Hematopoietic multipotent progenitor cell treated with erythropoietin and hydrocortisone succinate and interleukin-3 and kit ligand, for 4 days (in vitro differentiated cells): ENCODE results near the gene FTH1.
"Not testable (repeated sequence)": the region's sequence is repeated elsewhere in the genome, so short reads cannot be mapped to it uniquely, and the experiment has no call there.

Experiments
- DNase-seq: peaks from one replicate; pipeline ENCODE4 v3.0.0-alpha.2; 2015

FTH1 gene

DNA sequence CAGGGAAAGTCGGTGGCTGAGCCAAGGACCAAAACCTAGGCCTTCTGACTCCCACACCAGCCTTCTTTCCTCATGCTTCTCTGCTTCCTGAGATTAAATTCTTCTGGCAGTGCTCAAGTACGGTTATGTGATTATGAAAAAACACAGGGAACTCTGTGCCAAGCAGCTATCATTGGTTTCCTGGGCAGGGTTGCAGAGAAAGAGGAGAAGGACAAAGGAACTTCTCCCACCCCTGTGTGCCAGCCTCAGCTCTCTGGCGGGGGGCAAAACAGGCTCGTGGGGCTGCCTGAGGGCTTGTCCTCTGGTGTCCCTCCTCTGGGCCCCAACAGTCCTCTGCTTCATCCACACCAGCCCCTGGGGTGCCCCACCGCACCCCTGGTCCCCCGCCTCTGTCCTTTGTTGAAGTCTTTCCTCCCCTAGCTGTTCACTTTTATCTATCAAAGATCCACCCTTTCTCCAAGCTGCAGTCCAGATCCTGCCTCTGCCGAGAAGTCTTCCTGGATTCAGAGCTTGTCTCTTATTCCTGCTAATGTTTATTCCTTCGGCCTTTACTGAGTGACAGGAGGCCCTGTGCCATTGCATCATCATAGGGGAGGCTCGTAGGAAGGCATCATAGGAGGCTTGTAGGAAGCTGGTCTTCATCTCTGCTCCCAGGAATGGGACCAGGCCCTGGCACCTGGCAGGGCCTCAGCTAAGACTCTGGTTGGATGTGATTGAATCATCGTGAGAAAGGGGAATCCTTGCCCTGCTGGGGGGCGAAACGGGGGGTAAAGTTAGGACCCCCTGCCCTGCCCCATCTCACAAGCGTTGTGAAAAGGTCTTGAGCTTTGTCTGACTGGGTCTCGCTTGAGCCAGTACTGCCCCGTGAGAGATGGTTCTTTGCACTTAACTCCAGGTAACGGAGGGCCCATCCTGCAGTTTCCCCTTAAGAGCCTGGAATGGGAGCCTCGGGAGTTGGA is 11.5 kb upstream of the FTH1 start:
- no peak for DNase-seq

- no peak for DNase-seq
These were observed 9.5 kb upstream of the FTH1 start for GRCh38 chr11:61976813-61977475.

DNA sequence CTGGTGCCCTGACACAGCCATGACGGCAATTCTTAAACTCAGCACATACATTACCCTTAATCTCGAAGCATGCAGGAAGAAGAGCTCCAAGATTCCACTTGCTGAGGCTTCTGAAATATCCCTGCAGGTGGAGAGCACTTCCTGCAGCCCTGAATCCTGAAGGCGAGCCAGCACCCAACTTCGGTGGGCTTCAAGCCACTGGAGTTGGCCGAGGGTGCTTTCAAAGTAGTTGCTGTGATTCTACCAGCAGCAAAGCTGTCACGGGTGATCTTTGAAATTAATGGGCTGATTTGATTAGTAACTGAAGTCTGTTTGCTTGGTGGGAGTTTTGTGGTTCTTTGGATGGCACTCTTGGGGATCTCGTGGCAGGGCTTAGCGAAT is 9.0 kb upstream of the FTH1 start:
- DNase-seq, result no peak

DNA sequence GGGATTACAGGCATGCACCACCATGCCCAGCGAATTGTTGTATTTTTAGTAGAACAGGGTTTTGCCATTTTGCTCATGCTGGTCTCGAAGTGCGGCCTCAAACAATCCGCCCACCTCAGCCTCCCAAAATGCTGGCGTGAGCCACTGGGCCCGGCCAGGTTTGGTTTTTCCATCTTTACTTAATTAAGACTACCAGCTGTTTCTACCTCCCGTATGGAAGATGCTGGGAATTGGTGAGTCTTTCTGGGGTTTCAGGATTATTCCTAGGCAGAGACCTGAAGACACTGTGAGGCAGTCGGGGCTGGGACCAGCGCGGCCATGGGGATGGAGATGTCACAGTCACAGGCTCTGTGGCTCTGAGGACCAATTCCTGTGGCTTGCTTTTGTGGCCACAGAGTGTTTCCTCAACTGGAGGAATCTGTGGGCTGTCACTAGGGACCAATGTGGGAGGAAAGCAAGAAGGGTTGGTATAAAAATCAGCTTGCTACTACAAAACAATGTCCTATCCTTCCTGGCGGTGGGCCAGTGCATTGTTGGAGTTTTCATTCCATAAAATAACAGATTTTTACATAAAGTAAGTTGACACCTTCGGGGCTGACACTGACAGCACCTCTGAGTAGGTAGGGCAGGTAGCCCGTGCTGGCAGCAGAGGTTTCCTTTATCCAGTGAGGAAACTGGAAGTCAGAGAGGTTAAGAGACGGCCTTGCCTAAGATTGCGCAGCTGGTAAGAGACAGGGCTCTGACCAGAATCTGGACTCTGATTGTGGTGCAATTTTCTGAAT is 8.4 kb upstream of the FTH1 start:
- no peak for DNase-seq

DNA sequence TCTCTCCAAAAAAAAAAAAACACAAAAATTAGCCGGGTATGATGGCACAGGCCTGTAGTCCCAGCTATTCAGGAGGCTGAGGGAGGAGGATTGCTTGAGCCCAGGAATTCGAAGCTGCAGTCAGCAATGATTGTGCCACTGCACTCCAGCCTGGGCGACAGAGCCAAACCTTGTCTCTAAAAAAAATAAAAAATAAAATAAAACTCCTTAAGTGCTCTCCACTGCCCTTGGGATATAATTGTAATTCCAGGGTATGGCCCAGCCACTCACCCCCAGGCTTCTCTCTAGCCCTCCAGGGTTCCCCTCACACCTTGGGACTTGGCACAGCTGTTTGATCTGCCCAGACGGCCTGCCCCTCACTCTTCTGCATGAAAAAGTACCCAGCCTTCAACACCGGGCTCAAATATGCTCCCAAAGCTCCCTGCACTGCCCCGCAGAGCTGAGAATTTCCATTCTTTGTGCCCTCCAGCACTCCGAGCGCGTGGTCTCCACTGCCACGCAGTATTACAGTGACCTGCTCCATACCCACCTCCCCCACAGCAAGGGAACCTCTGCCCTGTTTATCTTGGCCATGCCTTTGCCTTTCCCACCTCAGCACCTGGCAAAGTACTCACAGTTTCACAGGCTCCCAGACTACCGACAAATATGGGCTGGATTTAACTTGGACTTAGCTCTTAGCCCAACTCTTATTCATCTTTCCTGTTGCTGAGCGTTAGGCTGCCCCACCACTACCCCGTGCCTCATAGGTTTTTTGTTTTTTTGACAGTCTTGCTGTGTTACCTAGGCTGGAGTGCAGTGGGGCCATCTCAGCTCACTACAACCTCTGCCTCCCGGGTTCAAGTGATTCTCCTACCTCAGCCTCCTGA is 7.6 kb upstream of the FTH1 start:
- no peak for DNase-seq

GRCh38 chr11:61973476-61974162 is 6.2 kb upstream of the FTH1 start:
- no peak for DNase-seq

DNA sequence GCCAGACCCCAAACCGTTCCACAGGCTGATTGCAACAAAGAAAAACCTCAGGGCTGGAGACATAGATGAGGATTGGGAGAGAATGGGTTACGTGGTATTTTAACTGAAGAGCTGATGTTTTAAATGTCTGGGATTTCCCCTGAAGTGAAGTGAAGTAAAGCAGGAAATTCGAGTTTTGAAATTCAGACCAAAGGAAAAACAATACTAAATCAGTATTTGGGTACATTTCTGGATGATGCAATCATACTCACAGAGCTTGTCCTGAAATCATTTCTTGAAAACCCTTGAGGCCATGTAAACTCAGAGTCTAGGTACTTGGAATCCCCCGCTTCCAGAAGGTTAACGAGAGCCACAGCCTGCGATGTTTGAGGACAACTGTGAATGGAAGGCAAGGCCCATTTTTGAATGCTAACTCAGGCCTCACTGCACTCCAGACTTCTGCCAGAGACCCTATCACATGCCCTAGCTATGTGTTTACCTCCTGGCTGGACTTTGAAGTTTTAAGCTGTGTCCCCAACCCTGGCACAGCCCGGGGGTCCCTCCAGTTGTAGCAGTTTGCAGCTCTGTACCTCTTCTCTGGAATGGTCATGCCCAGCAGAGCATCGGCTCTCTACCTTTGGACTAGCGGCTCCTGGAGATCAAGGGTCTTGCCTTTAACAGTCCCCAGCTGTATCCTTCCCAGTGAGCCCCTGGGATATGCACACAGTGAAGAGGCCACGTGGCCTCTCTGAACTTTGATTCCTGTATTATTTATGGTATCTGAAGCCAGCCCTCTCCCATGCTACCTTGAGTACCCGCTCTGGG is 5.4 kb upstream of the FTH1 start:
- DNase-seq, result peak; percentile 44

GRCh38 chr11:61972112-61972671 is 4.8 kb upstream of the FTH1 start:
- no peak for DNase-seq

GRCh38 chr11:61971248-61972111 is 4.0 kb upstream of the FTH1 start:
- DNase-seq, result peak; percentile 99

GRCh38 chr11:61969838-61970662 is 2.6 kb upstream of the FTH1 start:
- peak; percentile 89 for DNase-seq

DNA sequence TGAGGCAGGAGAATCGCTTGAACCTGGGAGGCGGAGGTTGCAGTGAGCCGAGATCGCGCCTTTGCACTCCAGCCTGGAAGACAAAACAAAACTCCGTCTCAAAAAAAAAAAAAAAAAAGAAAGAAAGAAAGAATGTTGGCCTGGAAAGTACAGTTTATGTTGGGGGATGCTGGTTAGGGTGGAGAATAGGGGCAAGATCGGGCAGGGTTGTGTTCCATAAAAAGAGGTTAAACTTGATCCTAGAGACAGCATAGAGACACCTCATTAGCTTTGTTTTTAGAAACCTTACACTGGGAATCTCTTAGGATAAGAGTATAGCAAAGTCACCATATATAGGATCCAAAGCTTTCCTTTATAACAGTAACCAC is 1.9 kb upstream of the FTH1 start:
- DNase-seq, result no peak

- DNase-seq, result no peak
These were observed 1.4 kb upstream of the FTH1 start for GRCh38 chr11:61968758-61969390.

DNA sequence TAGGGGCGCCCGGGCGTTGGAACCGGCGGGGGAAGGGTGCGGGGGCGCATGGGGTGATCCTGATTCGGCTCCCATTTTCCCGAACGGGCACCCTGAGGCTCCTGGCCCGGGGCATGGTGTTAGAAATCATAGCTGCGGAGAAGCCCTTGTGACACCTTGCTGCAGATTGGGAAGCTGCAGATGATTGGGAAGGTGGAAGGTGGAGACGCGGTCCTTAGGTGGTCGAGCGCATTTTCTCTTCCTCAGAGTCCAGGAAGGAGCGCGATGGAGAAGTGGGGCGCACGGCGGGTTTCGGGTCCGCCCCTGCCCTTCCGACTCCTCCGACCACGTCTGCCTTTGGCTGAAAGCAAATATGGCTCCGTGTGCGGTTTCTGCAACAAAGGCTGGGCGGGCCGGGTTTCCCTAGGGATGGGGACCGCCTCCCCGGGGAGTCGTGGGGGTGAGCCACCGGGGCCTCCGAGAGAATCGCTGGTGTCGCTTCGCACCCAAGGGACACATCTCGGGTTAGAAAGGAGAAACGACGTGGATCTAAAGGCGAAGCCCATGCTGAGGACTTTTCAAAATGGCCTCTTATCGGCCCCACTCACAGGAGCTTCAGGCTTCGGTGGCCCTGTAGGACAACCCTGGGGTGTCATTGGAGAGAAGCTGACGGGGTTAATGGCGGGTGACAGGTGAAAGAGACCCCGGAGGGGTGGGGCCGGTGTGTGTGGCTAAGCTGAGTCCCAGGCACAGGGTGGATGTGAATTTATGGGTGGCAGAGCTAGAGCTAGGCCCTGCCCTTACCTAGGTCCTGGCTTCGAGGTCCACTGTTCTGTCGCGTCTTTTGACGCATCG is 707 bp upstream of the FTH1 start:
- DNase-seq, result peak; percentile 79

- peak; percentile 90 for DNase-seq
These were observed 709 bp downstream of the FTH1 start for GRCh38 chr11:61966734-61967115.

GRCh38 chr11:61964666-61965271 is 2.7 kb downstream of the FTH1 start:
- DNase-seq, result not testable (repeated sequence)

GRCh38 chr11:61964058-61964665 is 3.3 kb downstream of the FTH1 start:
- no peak for DNase-seq
